Right lung (tissue), 5 donors: ENCODE data around the gene EOLA1. TPM values are rescaled to one million over a fixed set of nuclear protein-coding genes. Genes with fewer than 3 reads are reported as not detected.
"Not testable (repeated sequence)": the region's sequence is repeated elsewhere in the genome, so short reads cannot be mapped to it uniquely, and the experiment has no call there.

Experiments used
- DNase-seq, 2 donors: peaks; one replicate each; pipeline ENCODE4 v3.0.0-alpha.2; 2013
- polyA plus RNA-seq, 5 donors: library from polyadenylated mRNA; unstranded; fragments of 120-200 nt; gene quantifications; one replicate each; pipeline versions ENCODE4 v1.2.1 to v1.2.3, GENCODE V29; 2013; ENCODE audit warnings: inconsistent platforms in 1 of 5, low replicate concordance in 1 of 5; ENCODE audit not compliant: insufficient read length in 5 of 5, insufficient read depth in 1 of 5

The EOLA1 gene
- polyA plus RNA-seq, 5 donors, result 15.5 to 21.5 (median 17.8) TPM

GRCh38 chrX:149595214-149595613, 54.4 kb downstream of the EOLA1 start, which contains the start of gene HSFX2:
TSS of gene HSFX2 (minus strand) at chrX:149595314. CDS start at chrX:149594700, 614 bp downstream.
- DNase-seq, result not testable (repeated sequence)

- DNase-seq, result not testable (repeated sequence)
Observed at GRCh38 chrX:149595943-149596342, 55.1 kb downstream of the EOLA1 start.

Other genes with a start within 250 kb of the EOLA1 start
- gene IDS, start 35.7 kb upstream of the EOLA1 start, polyA plus RNA-seq, result 10 to 100 TPM; 29.6 to 42.9 (median 37.4) TPM
- gene HSFX3, start 8.9 kb downstream of the EOLA1 start, polyA plus RNA-seq, result under 1 TPM in 1 of 5 donors, not detected in 4; 0.19 TPM
- not detected for gene MAGEA9B, start 46.4 kb downstream of the EOLA1 start, polyA plus RNA-seq
- gene HSFX2, start 54.3 kb downstream of the EOLA1 start, polyA plus RNA-seq, result 1 to 10 TPM in 1 of 5 donors, under 1 TPM in 1, not detected in 3; 0.80 to 1.1 TPM
- gene TMEM185A, start 90.8 kb downstream of the EOLA1 start, polyA plus RNA-seq, result 10 to 100 TPM; 31.9 to 48.3 (median 39.9) TPM
- gene MAGEA11, start 171.0 kb downstream of the EOLA1 start, polyA plus RNA-seq, result not detected
- 1 to 10 TPM; 1.4 to 3.6 (median 2.5) TPM for gene HSFX1, start 233.1 kb downstream of the EOLA1 start, polyA plus RNA-seq
- gene MAGEA9, start 240.9 kb downstream of the EOLA1 start, polyA plus RNA-seq, result not detected